Measurements from ENCODE around the gene CRYGC.

- TF ChIP-seq CTCF (conservative IDR thresholded peaks at IDR 0.05; ENCODE audit: low read depth in 2 of 2) (no peak), EZH2 (IDR thresholded peaks at IDR 0.05; ENCODE audit: low read depth, unreplicated experiment) (no peak), POLR2AphosphoS5 (IDR thresholded peaks at IDR 0.05; ENCODE audit: low read depth) (no peak), EZH2phosphoT487 (IDR thresholded peaks at IDR 0.05; ENCODE audit: unreplicated experiment) (no peak), REST (IDR thresholded peaks at IDR 0.05; ENCODE audit: unreplicated experiment) (no peak), ZNF114 (CRISPR knock-in tag; IDR thresholded peaks at IDR 0.05) (no peak)
- TF ChIP-seq, protein P1, sequence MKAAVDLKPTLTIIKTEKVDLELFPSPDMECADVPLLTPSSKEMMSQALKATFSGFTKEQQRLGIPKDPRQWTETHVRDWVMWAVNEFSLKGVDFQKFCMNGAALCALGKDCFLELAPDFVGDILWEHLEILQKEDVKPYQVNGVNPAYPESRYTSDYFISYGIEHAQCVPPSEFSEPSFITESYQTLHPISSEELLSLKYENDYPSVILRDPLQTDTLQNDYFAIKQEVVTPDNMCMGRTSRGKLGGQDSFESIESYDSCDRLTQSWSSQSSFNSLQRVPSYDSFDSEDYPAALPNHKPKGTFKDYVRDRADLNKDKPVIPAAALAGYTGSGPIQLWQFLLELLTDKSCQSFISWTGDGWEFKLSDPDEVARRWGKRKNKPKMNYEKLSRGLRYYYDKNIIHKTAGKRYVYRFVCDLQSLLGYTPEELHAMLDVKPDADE (IDR thresholded peaks at IDR 0.05): no peak
These were observed 17.4 kb upstream of the CRYGC start for GRCh38 chr2:208147008-208147407.
